H9 (cell line): ENCODE measurements around the gene SH3GL3. TPM values are rescaled to one million over a fixed set of nuclear protein-coding genes. Genes with fewer than 3 reads are reported as not detected.

Source experiments
- DNase-seq: peaks from one replicate; pipeline ENCODE4 v3.0.0-alpha.2; 2017
- H2AFZ ChIP-seq: one replicate; pipeline ENCODE4 v1.6.1; 2013; ENCODE audit warnings: mild to moderate bottlenecking, low read length, control low read depth, moderate library complexity
- H2AK5ac ChIP-seq: 2 replicates; pipeline ENCODE4 v1.6.1; 2013; ENCODE audit warnings: low read length, control low read depth, mixed read lengths; ENCODE audit not compliant: insufficient read length
- H2BK120ac ChIP-seq: one replicate; pipeline ENCODE4 v1.6.1; 2013; ENCODE audit warnings: low read depth, mild to moderate bottlenecking, low read length, control low read depth, inconsistent platforms; ENCODE audit not compliant: poor library complexity, severe bottlenecking
- H2BK12ac ChIP-seq: 2 replicates; pipeline ENCODE4 v1.6.1; 2013; ENCODE audit warnings: low read length, control low read depth, mixed read lengths, low read depth; ENCODE audit not compliant: insufficient read length
- H2BK15ac ChIP-seq: 2 replicates; pipeline ENCODE4 v1.6.1; 2013; ENCODE audit warnings: low read depth, low read length, control low read depth
- H2BK20ac ChIP-seq: one replicate; pipeline ENCODE4 v1.6.1; 2013; ENCODE audit warnings: low read depth, mild to moderate bottlenecking, low read length, control low read depth, inconsistent platforms; ENCODE audit not compliant: poor library complexity, severe bottlenecking
- H2BK5ac ChIP-seq: 2 replicates; pipeline ENCODE4 v1.6.1; 2013; ENCODE audit warnings: low read length, control low read depth, mixed read lengths; ENCODE audit not compliant: insufficient read length
- H3K14ac ChIP-seq: 2 replicates; pipeline ENCODE4 v1.6.1; 2013; ENCODE audit warnings: low read length, control low read depth; ENCODE audit not compliant: insufficient read depth
- H3K18ac ChIP-seq: 2 replicates; pipeline ENCODE4 v1.6.1; 2013; ENCODE audit warnings: low read depth, mild to moderate bottlenecking, mixed read lengths, low read length, control low read depth; ENCODE audit not compliant: insufficient read length
- H3K23ac ChIP-seq: 2 replicates; pipeline ENCODE4 v1.6.1; 2013; ENCODE audit warnings: low read length, control low read depth, mixed read lengths, low read depth; ENCODE audit not compliant: insufficient read length
- H3K23me2 ChIP-seq: 2 replicates; pipeline ENCODE4 v1.6.1; 2013; ENCODE audit warnings: low read depth, mild to moderate bottlenecking, mixed read lengths, low read length, control low read depth; ENCODE audit not compliant: insufficient read length, poor library complexity, severe bottlenecking
- H3K27ac ChIP-seq: 2 replicates; pipeline ENCODE4 v1.5.1; 2013; ENCODE audit warnings: low read length, control low read depth, mixed read lengths, low read depth; ENCODE audit not compliant: insufficient read length
- H3K27me3 ChIP-seq: 2 replicates; pipeline ENCODE4 v1.6.1; 2013; ENCODE audit warnings: low read length, control low read depth, inconsistent platforms; ENCODE audit not compliant: insufficient read depth
- H3K4ac ChIP-seq: 2 replicates; pipeline ENCODE4 v1.6.1; 2013; ENCODE audit warnings: low read depth, mild to moderate bottlenecking, control low read depth, inconsistent platforms, low read length, moderate library complexity
- H3K4me1 ChIP-seq: 2 replicates; pipeline ENCODE4 v1.6.1; 2013; ENCODE audit warnings: low read length, control low read depth, inconsistent platforms; ENCODE audit not compliant: insufficient read depth
- H3K4me2 ChIP-seq: 2 replicates; pipeline ENCODE4 v1.6.1; 2013; ENCODE audit warnings: low read length, control low read depth, mixed read lengths; ENCODE audit not compliant: insufficient read length, insufficient read depth
- H3K56ac ChIP-seq: 2 replicates; pipeline ENCODE4 v1.6.1; 2013; ENCODE audit warnings: low read depth, mild to moderate bottlenecking, mixed read lengths, low read length, control low read depth; ENCODE audit not compliant: insufficient read length
- H3K79me1 ChIP-seq: 2 replicates; pipeline ENCODE4 v1.6.1; 2013; ENCODE audit warnings: low read depth, mild to moderate bottlenecking, moderate library complexity, low read length, control low read depth, inconsistent platforms; ENCODE audit not compliant: insufficient read depth, poor library complexity, severe bottlenecking
- H3K79me2 ChIP-seq: 2 replicates; pipeline ENCODE4 v1.6.1; 2013; ENCODE audit warnings: low read length, control low read depth, inconsistent platforms; ENCODE audit not compliant: insufficient read depth
- H3K9ac ChIP-seq: 2 replicates; pipeline ENCODE4 v1.6.1; 2013; ENCODE audit warnings: low read length, control low read depth, mixed read lengths; ENCODE audit not compliant: insufficient read length; ENCODE audit errors: extremely low read depth
- H3K9me3 ChIP-seq: one replicate; pipeline ENCODE4 v1.6.1; 2013; ENCODE audit warnings: low read depth, low read length, inconsistent platforms; ENCODE audit not compliant: control insufficient read depth
- H3T11ph ChIP-seq: one replicate; pipeline ENCODE4 v1.6.1; 2013; ENCODE audit warnings: mild to moderate bottlenecking, low read length, control low read depth, inconsistent platforms
- H4K20me1 ChIP-seq: one replicate; pipeline ENCODE4 v1.6.1; 2013; ENCODE audit not compliant: control insufficient read depth, insufficient read length, insufficient read depth
- H4K5ac ChIP-seq: 2 replicates; pipeline ENCODE4 v1.6.1; 2013; ENCODE audit warnings: low read depth, mild to moderate bottlenecking, mixed read lengths, low read length, control low read depth; ENCODE audit not compliant: insufficient read length
- H4K8ac ChIP-seq: replicated peaks from 2 replicates; pipeline ENCODE4 v1.6.1; 2013; ENCODE audit warnings: low read length, control low read depth, mixed read lengths, low read depth; ENCODE audit not compliant: insufficient read length
- H4K91ac ChIP-seq: 2 replicates; pipeline ENCODE4 v1.6.1; 2013; ENCODE audit warnings: low read depth, mild to moderate bottlenecking, moderate library complexity, mixed read lengths, low read length, control low read depth; ENCODE audit not compliant: insufficient read length
- H3K27ac Mint-ChIP-seq, 3 experiments: 2 replicates in 2 of 3; 3 replicates in 1 of 3; pipeline ENCODE4 v1.8.0; 2020 to 2021; ENCODE audit warnings: mixed read lengths in 3 of 3, mild to moderate bottlenecking in 1 of 3, moderate library complexity in 1 of 3
- H3K27me3 Mint-ChIP-seq: 2 replicates; pipeline ENCODE4 v1.8.0; 2021; ENCODE audit warnings: low read depth, mild to moderate bottlenecking, moderate library complexity, mixed read lengths
- H3K36me3 Mint-ChIP-seq, 3 experiments: 2 replicates in 2 of 3; 3 replicates in 1 of 3; pipeline ENCODE4 v1.8.0; 2020 to 2021; ENCODE audit warnings: low read depth in 3 of 3, mixed read lengths in 3 of 3; ENCODE audit not compliant: insufficient read depth in 1 of 3
- H3K4me1 Mint-ChIP-seq, 2 experiments: 2 replicates each; pipeline ENCODE4 v1.8.0; 2020; ENCODE audit warnings: mixed read lengths in 2 of 2
- H3K4me3 Mint-ChIP-seq, 2 experiments: 2 replicates in 1 of 2; 3 replicates in 1 of 2; pipeline ENCODE4 v1.8.0; 2020 to 2021; ENCODE audit warnings: mild to moderate bottlenecking in 2 of 2, mixed read lengths in 2 of 2, moderate library complexity in 1 of 2
- H3K9me3 Mint-ChIP-seq, 2 experiments: 2 replicates in 1 of 2; 3 replicates in 1 of 2; pipeline ENCODE4 v1.8.0; 2020; ENCODE audit warnings: mild to moderate bottlenecking in 2 of 2, mixed read lengths in 2 of 2, moderate library complexity in 1 of 2
- WGBS: extraction: QIAGEN DNeasy Blood & Tissue Kit; methylation state at CpG from one replicate; pipeline ENCODE4 v1.1.7; 2013; ENCODE audit warnings: missing lambda C conversion rate, low lambda C conversion rate, mixed read lengths; ENCODE audit not compliant: insufficient read length; ENCODE audit errors: extremely low coverage; 5-methylcytosine and 5-hydroxymethylcytosine counted together
- total RNA-seq: library from RNA; stranded (reverse); gene quantifications from 2 replicates; pipeline ENCODE4 v1.2.1, GENCODE V29; 2021
- TF ChIP-seq, protein P1 (sequence below): fragments of 200-600 bp; sonication (generic); conservative IDR thresholded peaks from 3 replicates; pipeline ENCODE4 v1.8.0; 2021; ENCODE audit warnings: antibody characterized with exemption, mild to moderate bottlenecking

SH3GL3 gene
- total RNA-seq, 1 experiment from 2014 or later = 11.2 TPM

DNA sequence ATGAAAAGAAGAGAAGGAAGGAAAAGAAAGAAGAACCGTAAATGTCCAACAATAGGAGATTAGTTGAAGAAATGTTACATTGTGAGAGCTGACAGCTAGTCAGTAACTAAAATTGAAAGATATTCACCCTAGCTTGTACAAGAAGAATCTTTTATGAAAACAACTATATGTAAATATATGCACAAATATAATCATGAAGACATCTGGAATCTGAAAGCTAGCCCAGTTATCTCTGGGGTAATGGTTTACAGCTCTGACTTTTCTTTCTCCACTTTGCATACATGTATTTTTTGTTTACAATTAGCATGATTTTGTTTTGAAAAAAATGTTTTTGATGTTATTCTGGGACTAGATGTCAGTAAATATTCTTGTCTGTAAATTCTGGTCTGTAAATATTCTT, 169.7 kb downstream of the SH3GL3 start:
- no peak overlapping the region for H3K9ac ChIP-seq

More for the DNA sequence above, 169.7 kb downstream of the SH3GL3 start:
- H3K27ac ChIP-seq = no peak overlapping the region
- H2AFZ ChIP-seq = no peak overlapping the region
- H3K9me3 ChIP-seq = no peaks in the 10 kb centered on the region
- H3K4me3 Mint-ChIP-seq = no peak overlapping the region
- H2AK5ac ChIP-seq = no peak overlapping the region
- no CpG with 5 or more reads among the region's 1 CpG for WGBS
- H3K36me3 Mint-ChIP-seq = peaks cover 0 to 6% (median 2%) of the 10 kb centered on the region in 3 experiments; a peak in 1 of 7 replicates
- H3K18ac ChIP-seq = no peak overlapping the region
- no peak overlapping the region for H2BK5ac ChIP-seq
- H3K27me3 ChIP-seq = no peaks in the 10 kb centered on the region
- no peaks in the 10 kb centered on the region for H3K79me1 ChIP-seq
- no peak overlapping the region for H2BK12ac ChIP-seq
- no peak overlapping the region for H4K91ac ChIP-seq
- no peaks in the 10 kb centered on the region for H4K20me1 ChIP-seq
- no peak overlapping the region for H4K5ac ChIP-seq
- H3K27me3 Mint-ChIP-seq = no peaks in the 10 kb centered on the region
- no peak overlapping the region for H3K14ac ChIP-seq
- H3K9me3 Mint-ChIP-seq = no peaks in the 10 kb centered on the region
- H2BK15ac ChIP-seq = no peak overlapping the region
- H3K23me2 ChIP-seq = no peaks in the 10 kb centered on the region
- no peak overlapping the region for H2BK20ac ChIP-seq
- H3T11ph ChIP-seq = no peak overlapping the region
- no peaks in the 10 kb centered on the region for H3K4me1 Mint-ChIP-seq
- 0 out of 7 replicates have a peak overlapping the region, but pooled peaks of 1 of the 3 experiments have one; percentile 54 for H3K27ac Mint-ChIP-seq
- no peak overlapping the region for H3K4me2 ChIP-seq
- H3K4ac ChIP-seq = no peak overlapping the region
- H3K56ac ChIP-seq = no peak overlapping the region
- TF ChIP-seq, protein P1, sequence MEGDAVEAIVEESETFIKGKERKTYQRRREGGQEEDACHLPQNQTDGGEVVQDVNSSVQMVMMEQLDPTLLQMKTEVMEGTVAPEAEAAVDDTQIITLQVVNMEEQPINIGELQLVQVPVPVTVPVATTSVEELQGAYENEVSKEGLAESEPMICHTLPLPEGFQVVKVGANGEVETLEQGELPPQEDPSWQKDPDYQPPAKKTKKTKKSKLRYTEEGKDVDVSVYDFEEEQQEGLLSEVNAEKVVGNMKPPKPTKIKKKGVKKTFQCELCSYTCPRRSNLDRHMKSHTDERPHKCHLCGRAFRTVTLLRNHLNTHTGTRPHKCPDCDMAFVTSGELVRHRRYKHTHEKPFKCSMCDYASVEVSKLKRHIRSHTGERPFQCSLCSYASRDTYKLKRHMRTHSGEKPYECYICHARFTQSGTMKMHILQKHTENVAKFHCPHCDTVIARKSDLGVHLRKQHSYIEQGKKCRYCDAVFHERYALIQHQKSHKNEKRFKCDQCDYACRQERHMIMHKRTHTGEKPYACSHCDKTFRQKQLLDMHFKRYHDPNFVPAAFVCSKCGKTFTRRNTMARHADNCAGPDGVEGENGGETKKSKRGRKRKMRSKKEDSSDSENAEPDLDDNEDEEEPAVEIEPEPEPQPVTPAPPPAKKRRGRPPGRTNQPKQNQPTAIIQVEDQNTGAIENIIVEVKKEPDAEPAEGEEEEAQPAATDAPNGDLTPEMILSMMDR = no peak
- no peaks in the 10 kb centered on the region for H3K4me1 ChIP-seq
- no peaks in the 10 kb centered on the region for H3K79me2 ChIP-seq
- H3K23ac ChIP-seq = no peak overlapping the region
- H2BK120ac ChIP-seq = no peak overlapping the region
- DNase-seq = no peak
- no peak overlapping the region for H4K8ac ChIP-seq
